ENCODE results near the gene BUD31. TPM values are rescaled to one million over a fixed set of nuclear protein-coding genes. Genes with fewer than 3 reads are reported as not detected.

BUD31 gene
- total and polyA plus RNA-seq, 9 of the 15 experiments (the other 6 are each of a cell fraction or from before 2014, with no cell fraction given), result 105 to 342 (median 247) TPM

DNA sequence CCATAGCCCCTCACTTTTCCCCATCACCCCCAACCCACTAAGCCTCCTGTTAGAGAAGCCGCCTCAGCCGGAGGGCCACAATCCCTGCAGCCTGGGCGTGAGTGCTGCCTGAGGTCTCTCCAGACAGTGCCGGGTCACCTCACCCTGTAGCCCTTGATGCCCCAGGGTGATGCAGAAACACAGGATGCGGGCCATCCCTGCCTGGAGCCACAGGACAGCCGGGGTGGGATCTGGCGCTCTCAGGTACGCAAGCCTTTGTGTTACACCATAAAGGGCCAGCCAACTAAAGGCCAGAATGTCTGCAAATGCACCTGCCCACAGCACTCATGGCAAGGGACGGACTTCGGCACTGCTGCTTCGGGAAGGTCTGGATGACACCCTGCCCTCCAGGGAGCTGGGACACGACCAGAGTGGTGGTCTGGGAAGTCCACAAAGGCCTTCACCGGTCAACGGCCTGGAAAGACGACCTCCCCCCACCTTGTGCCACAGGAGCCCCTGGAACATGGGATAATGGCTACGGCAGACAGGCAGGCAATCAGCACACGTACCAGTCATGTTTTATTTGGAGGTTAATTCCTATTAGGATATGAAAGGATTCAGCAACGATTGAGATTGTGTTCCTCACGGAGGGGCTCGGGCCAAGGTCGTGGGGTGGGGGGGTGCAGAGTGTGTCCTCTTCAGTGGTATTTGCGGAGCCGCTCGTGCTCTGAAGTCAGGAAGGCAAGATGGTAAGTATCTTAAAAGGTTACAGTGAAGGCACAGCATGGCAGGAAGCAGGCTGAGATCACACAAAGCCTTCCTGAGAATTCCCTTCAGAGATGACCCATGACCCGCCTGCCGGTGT is 49.1 kb downstream of the BUD31 start (continued):
- TF ChIP-seq MAZ (CRISPR knock-in tag; conservative IDR thresholded peaks at IDR 0.05 in 1 of 2, IDR thresholded peaks at IDR 0.05 in 1 of 2) (no peak), BRCA1 (IDR thresholded peaks at IDR 0.05) (no peak), BRCA1 (CRISPR knock-in tag; IDR thresholded peaks at IDR 0.05) (no peak), LARP7 (IDR thresholded peaks at IDR 0.05) (no peak), SUPT5H (IDR thresholded peaks at IDR 0.05) (peak; percentile 81), CBX1 (IDR thresholded peaks at IDR 0.05; ENCODE audit: low read depth) (no peak), ZBTB1 (CRISPR knock-in tag; IDR thresholded peaks at IDR 0.05; ENCODE audit: borderline replicate concordance, low read depth) (no peak), POLR2A (conservative IDR thresholded peaks at IDR 0.05) (peak; percentile 79)
- TF ChIP-seq, protein P1, sequence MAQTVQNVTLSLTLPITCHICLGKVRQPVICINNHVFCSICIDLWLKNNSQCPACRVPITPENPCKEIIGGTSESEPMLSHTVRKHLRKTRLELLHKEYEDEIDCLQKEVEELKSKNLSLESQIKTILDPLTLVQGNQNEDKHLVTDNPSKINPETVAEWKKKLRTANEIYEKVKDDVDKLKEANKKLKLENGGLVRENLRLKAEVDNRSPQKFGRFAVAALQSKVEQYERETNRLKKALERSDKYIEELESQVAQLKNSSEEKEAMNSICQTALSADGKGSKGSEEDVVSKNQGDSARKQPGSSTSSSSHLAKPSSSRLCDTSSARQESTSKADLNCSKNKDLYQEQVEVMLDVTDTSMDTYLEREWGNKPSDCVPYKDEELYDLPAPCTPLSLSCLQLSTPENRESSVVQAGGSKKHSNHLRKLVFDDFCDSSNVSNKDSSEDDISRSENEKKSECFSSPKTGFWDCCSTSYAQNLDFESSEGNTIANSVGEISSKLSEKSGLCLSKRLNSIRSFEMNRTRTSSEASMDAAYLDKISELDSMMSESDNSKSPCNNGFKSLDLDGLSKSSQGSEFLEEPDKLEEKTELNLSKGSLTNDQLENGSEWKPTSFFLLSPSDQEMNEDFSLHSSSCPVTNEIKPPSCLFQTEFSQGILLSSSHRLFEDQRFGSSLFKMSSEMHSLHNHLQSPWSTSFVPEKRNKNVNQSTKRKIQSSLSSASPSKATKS (CRISPR knock-in tag; IDR thresholded peaks at IDR 0.05), result no peak
- TF ChIP-seq, protein P2, sequence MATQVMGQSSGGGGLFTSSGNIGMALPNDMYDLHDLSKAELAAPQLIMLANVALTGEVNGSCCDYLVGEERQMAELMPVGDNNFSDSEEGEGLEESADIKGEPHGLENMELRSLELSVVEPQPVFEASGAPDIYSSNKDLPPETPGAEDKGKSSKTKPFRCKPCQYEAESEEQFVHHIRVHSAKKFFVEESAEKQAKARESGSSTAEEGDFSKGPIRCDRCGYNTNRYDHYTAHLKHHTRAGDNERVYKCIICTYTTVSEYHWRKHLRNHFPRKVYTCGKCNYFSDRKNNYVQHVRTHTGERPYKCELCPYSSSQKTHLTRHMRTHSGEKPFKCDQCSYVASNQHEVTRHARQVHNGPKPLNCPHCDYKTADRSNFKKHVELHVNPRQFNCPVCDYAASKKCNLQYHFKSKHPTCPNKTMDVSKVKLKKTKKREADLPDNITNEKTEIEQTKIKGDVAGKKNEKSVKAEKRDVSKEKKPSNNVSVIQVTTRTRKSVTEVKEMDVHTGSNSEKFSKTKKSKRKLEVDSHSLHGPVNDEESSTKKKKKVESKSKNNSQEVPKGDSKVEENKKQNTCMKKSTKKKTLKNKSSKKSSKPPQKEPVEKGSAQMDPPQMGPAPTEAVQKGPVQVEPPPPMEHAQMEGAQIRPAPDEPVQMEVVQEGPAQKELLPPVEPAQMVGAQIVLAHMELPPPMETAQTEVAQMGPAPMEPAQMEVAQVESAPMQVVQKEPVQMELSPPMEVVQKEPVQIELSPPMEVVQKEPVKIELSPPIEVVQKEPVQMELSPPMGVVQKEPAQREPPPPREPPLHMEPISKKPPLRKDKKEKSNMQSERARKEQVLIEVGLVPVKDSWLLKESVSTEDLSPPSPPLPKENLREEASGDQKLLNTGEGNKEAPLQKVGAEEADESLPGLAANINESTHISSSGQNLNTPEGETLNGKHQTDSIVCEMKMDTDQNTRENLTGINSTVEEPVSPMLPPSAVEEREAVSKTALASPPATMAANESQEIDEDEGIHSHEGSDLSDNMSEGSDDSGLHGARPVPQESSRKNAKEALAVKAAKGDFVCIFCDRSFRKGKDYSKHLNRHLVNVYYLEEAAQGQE (IDR thresholded peaks at IDR 0.05; ENCODE audit: borderline replicate concordance), result no peak
- TF ChIP-seq, protein P2 (CRISPR knock-in tag; IDR thresholded peaks at IDR 0.05; ENCODE audit: low read depth), result 0 out of 2 replicates have a peak, but pooled peaks have one; percentile 13
- TF ChIP-seq, protein P3, sequence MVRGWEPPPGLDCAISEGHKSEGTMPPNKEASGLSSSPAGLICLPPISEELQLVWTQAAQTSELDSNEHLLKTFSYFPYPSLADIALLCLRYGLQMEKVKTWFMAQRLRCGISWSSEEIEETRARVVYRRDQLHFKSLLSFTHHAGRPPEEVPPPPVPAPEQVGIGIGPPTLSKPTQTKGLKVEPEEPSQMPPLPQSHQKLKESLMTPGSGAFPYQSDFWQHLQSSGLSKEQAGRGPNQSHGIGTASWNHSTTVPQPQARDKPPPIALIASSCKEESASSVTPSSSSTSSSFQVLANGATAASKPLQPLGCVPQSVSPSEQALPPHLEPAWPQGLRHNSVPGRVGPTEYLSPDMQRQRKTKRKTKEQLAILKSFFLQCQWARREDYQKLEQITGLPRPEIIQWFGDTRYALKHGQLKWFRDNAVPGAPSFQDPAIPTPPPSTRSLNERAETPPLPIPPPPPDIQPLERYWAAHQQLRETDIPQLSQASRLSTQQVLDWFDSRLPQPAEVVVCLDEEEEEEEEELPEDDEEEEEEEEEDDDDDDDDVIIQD (CRISPR knock-in tag; IDR thresholded peaks at IDR 0.05), result no peak
- TF ChIP-seq, protein P4, sequence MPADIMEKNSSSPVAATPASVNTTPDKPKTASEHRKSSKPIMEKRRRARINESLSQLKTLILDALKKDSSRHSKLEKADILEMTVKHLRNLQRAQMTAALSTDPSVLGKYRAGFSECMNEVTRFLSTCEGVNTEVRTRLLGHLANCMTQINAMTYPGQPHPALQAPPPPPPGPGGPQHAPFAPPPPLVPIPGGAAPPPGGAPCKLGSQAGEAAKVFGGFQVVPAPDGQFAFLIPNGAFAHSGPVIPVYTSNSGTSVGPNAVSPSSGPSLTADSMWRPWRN (IDR thresholded peaks at IDR 0.05; ENCODE audit: low read depth), result no peak
